ENCODE measurements around the gene GALNT9. TPM values are rescaled to one million over a fixed set of nuclear protein-coding genes. Genes with fewer than 3 reads are reported as not detected.
"Not testable (repeated sequence)": the region's sequence is repeated elsewhere in the genome, so short reads cannot be mapped to it uniquely, and the experiment has no call there.

Gene GALNT9
- polyA plus RNA-seq, 2 of the 4 experiments (the other 2 are of a cell fraction) = 0.66 to 2.8 TPM

DNA sequence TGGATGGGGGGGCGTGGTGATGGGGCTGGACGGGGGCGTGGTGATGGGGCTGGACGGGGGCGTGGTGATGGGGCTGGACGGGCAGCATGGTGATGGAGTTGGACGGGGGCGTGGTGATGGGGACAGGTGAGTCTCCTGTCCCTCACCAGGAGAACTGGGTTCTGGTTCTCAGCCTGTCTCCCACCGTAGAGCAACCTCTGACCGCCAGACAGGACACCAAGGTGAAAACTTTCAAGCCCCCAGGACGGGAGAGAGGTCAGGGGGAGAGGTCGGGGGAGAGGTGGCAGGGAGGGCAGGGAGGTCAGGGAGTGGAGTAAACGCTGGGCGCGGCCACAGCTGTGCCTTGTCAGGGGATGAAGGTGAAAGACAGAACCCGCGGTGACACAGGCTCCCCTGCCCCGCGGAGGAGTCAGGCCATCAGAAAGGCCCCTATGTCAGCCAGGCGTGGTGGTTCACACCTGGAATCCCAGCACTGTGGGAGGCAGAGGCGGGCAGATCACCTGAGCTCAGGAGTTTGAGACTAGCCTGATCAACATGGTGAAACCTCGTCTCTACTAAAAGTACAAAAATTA, 84.6 kb downstream of the GALNT9 start:
- DNase-seq (ENCODE audit: low read depth in 1 of 2, low spot score in 1 of 2) (no peak), ATAC-seq (no peak), FAIRE-seq (no peak)
- Histone ChIP-seq H3K4me2 (no peak overlapping the region), H3K27ac (no peak overlapping the region), H3K4me1 (no peaks in the 10 kb centered on the region), H3K4me3 (no peak overlapping the region), H3K9me3 (no peaks in the 10 kb centered on the region)
- no peak for TF ChIP-seq ZFP36 (IDR thresholded peaks at IDR 0.05; ENCODE audit: borderline replicate concordance, partially characterized antibody)
- no peak for TF ChIP-seq HOXA7 (CRISPR knock-in tag; IDR thresholded peaks at IDR 0.05)
- no peak for TF ChIP-seq RNF2 (IDR thresholded peaks at IDR 0.05; ENCODE audit: borderline replicate concordance, low read depth)
- no peak for TF ChIP-seq SREBF2 (IDR thresholded peaks at IDR 0.05)
- TF ChIP-seq TFCP2L1 (CRISPR knock-in tag; IDR thresholded peaks at IDR 0.05) = no peak
- 82% methylated on average over 16 of the region's 22 CpGs for WGBS (ENCODE audit: missing lambda C conversion rate)
- POLR2A ChIA-PET = no interaction called here
- CTCF ChIA-PET = interaction anchor here (2.7 kb wide), 1 partner anchor 170 kb away, joined by 9 read pairs; no protein-coding TSS in a partner anchor

DNA sequence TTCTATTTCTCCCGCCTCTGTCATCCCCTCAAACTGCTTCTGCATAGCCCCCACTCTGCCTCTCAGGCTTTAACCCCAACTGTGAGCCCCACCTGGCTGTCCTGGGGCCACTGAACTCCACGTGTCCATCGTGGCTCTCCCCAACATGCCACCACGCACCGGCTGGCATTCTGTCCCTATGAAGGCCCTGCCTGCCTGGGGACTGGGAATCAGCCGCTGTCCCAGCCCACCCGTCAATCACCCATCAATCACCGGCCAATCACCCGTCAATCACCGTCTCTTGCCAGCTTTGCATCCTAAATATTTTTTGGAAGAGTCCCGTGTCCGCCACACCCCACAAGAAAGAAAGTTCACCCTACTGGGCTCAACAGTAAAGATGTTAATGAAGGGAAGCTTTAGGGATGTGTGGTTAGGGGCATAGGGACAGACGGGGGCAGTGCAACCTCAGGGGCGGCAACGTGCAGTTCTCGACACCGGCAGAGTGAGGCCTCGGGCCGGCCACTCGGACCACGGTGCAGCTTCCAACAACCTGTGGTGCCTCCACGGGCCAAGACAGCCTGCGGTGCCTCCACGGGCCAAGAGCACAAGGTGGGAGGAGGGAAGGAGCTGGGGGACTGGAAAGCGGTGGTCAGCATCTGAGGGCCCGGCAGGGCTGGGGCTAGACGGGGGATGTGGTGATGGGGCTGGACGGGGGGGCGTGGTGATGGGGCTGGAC, 85.6 kb downstream of the GALNT9 start:
- peak in 1 of 2 experiments; percentile 47; a peak in 3 of 6 replicates for ATAC-seq
- FAIRE-seq = no peak
- DNase-seq (ENCODE audit: low read depth in 1 of 2, low spot score in 1 of 2) = no peak
- no peak overlapping the region for H3K4me2 ChIP-seq
- no peak overlapping the region for H3K27ac ChIP-seq
- TF ChIP-seq SREBF2 (IDR thresholded peaks at IDR 0.05) (no peak), RAD21 (conservative IDR thresholded peaks at IDR 0.05 in 1 of 2, IDR thresholded peaks at IDR 0.05 in 1 of 2) (peak in 1 of 2 experiments; percentile 24; a peak in 1 of 5 replicates)
- no peaks in the 10 kb centered on the region for H3K9me3 ChIP-seq
- POLR2A ChIA-PET = no interaction called here
- H3K4me3 ChIP-seq = no peak overlapping the region
- 51% methylated on average over 23 of the region's 29 CpGs for WGBS (ENCODE audit: missing lambda C conversion rate)
- CTCF ChIA-PET = interaction anchor here (0.8 to 1.5 kb wide), 3 partner anchors 19 to 170 kb away, joined by 3 to 4 read pairs (median 3); no protein-coding TSS in a partner anchor
- no peaks in the 10 kb centered on the region for H3K4me1 ChIP-seq

- ATAC-seq; H3K9me3 ChIP-seq; H3K27ac ChIP-seq; POLR2A ChIA-PET; DNase-seq (ENCODE audit: low read depth in 1 of 2, low spot score in 1 of 2); FAIRE-seq; H3K4me2 ChIP-seq; H3K4me1 ChIP-seq; H3K4me3 ChIP-seq: not testable (repeated sequence)
- CTCF ChIA-PET = interaction anchor here (0.8 to 1.5 kb wide), 3 partner anchors 20 to 171 kb away, joined by 3 to 4 read pairs (median 3); no protein-coding TSS in a partner anchor
- 50% methylated on average over 15 of the region's 15 CpGs for WGBS (ENCODE audit: missing lambda C conversion rate)
Measured at GRCh38 chr12:132243171-132243570, 86.2 kb downstream of the GALNT9 start.

- H3K4me1 ChIP-seq; DNase-seq (ENCODE audit: low read depth in 1 of 2, low spot score in 1 of 2); H3K9me3 ChIP-seq; ATAC-seq; POLR2A ChIA-PET; H3K4me2 ChIP-seq; H3K4me3 ChIP-seq; FAIRE-seq; CTCF ChIA-PET; H3K27ac ChIP-seq: not testable (repeated sequence)
- WGBS (ENCODE audit: missing lambda C conversion rate) = 53% methylated on average over 7 of the region's 7 CpGs
Measured at GRCh38 chr12:132240669-132241007, 88.8 kb downstream of the GALNT9 start.

GRCh38 chr12:132239796-132240668, 89.4 kb downstream of the GALNT9 start:
- FAIRE-seq = no peak
- no peak overlapping the region for H3K4me2 ChIP-seq
- no peaks in the 10 kb centered on the region for H3K4me1 ChIP-seq
- no peak overlapping the region for H3K4me3 ChIP-seq
- DNase-seq (ENCODE audit: low read depth in 1 of 2, low spot score in 1 of 2) = no peak
- ChIA-PET POLR2A (no interaction called here), CTCF (no interaction called here)
- no peaks in the 10 kb centered on the region for H3K9me3 ChIP-seq
- ATAC-seq = no peak
- no peak overlapping the region for H3K27ac ChIP-seq
- TF ChIP-seq SREBF2 (IDR thresholded peaks at IDR 0.05) (no peak), FOXS1 (CRISPR knock-in tag; IDR thresholded peaks at IDR 0.05) (no peak)
- 71% methylated on average over 25 of the region's 32 CpGs for WGBS (ENCODE audit: missing lambda C conversion rate)

- CTCF ChIA-PET = no interaction called here
- Histone ChIP-seq H3K9me3 (no peaks in the 10 kb centered on the region), H3K4me1 (no peaks in the 10 kb centered on the region), H3K4me3 (no peak overlapping the region), H3K27ac (no peak overlapping the region), H3K4me2 (no peak overlapping the region)
- no peak for ATAC-seq
- DNase-seq (ENCODE audit: low read depth in 1 of 2, low spot score in 1 of 2) = no peak
- TF ChIP-seq RFX5 (IDR thresholded peaks at IDR 0.05) (no peak), POLR2A (IDR thresholded peaks at IDR 0.05; ENCODE audit: low read length) (no peak), CBX2 (IDR thresholded peaks at IDR 0.05; ENCODE audit: borderline replicate concordance, low read depth) (no peak), MAFK (IDR thresholded peaks at IDR 0.05; ENCODE audit: partially characterized antibody) (no peak), HOXA7 (CRISPR knock-in tag; IDR thresholded peaks at IDR 0.05) (no peak), NPAS2 (CRISPR knock-in tag; IDR thresholded peaks at IDR 0.05; ENCODE audit: borderline replicate concordance) (no peak), SREBF2 (IDR thresholded peaks at IDR 0.05) (no peak), GATA3 (IDR thresholded peaks at IDR 0.05; ENCODE audit: borderline replicate concordance) (no peak), ZNF302 (CRISPR knock-in tag; IDR thresholded peaks at IDR 0.05) (no peak), TFCP2L1 (CRISPR knock-in tag; IDR thresholded peaks at IDR 0.05) (no peak)
- TF ChIP-seq, protein P1, sequence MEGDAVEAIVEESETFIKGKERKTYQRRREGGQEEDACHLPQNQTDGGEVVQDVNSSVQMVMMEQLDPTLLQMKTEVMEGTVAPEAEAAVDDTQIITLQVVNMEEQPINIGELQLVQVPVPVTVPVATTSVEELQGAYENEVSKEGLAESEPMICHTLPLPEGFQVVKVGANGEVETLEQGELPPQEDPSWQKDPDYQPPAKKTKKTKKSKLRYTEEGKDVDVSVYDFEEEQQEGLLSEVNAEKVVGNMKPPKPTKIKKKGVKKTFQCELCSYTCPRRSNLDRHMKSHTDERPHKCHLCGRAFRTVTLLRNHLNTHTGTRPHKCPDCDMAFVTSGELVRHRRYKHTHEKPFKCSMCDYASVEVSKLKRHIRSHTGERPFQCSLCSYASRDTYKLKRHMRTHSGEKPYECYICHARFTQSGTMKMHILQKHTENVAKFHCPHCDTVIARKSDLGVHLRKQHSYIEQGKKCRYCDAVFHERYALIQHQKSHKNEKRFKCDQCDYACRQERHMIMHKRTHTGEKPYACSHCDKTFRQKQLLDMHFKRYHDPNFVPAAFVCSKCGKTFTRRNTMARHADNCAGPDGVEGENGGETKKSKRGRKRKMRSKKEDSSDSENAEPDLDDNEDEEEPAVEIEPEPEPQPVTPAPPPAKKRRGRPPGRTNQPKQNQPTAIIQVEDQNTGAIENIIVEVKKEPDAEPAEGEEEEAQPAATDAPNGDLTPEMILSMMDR (IDR thresholded peaks at IDR 0.05) = no peak
- no peak for FAIRE-seq
- POLR2A ChIA-PET = no interaction called here
Measured at GRCh38 chr12:132239392-132239791, 90.0 kb downstream of the GALNT9 start.

Measured in A549 (cell line).